ENCODE data around the gene VAT1. TPM values are rescaled to one million over a fixed set of nuclear protein-coding genes. Genes with fewer than 3 reads are reported as not detected.

VAT1 gene
- total and polyA plus RNA-seq, 2 of the 13 experiments (the other 11 are each of a cell fraction or from before 2014, with no cell fraction given) = 143 to 205 TPM

- peak; percentile 54; the same call in 1 of the 2 replicates for TF ChIP-seq KDM1A (CRISPR knock-in tag; IDR thresholded peaks at IDR 0.05)
- peak; percentile 92 for TF ChIP-seq ZNF790 (CRISPR knock-in tag; IDR thresholded peaks at IDR 0.05; ENCODE audit: borderline replicate concordance)
- TF ChIP-seq ATM (IDR thresholded peaks at IDR 0.05; ENCODE audit: borderline replicate concordance) = no peak
- no peak for TF ChIP-seq HMG20B (CRISPR knock-in tag; conservative IDR thresholded peaks at IDR 0.05)
- 0 out of 2 replicates have a peak, but pooled peaks have one; percentile 37 for TF ChIP-seq IRX3 (CRISPR knock-in tag; IDR thresholded peaks at IDR 0.05; ENCODE audit: borderline replicate concordance, low read depth)
- TF ChIP-seq RNF2 (conservative IDR thresholded peaks at IDR 0.05; ENCODE audit: low read depth) = peak; percentile 96
- no peak for TF ChIP-seq MLX (CRISPR knock-in tag; IDR thresholded peaks at IDR 0.05)
- TF ChIP-seq ZNF446 (CRISPR knock-in tag; IDR thresholded peaks at IDR 0.05) = peak; percentile 79; the same call in 1 of the 2 replicates
- TF ChIP-seq ZKSCAN5 (CRISPR knock-in tag; IDR thresholded peaks at IDR 0.05) = no peak
- no peak for TF ChIP-seq MAFF (IDR thresholded peaks at IDR 0.05; ENCODE audit: low read depth, low read length)
- peak; percentile 90 for TF ChIP-seq RAD21 (CRISPR knock-in tag; IDR thresholded peaks at IDR 0.05)
- TF ChIP-seq ZNF749 (CRISPR knock-in tag; IDR thresholded peaks at IDR 0.05; ENCODE audit: borderline replicate concordance) = peak; percentile 86; the same call in 1 of the 2 replicates
- no peak for TF ChIP-seq ZKSCAN1 (IDR thresholded peaks at IDR 0.05; ENCODE audit: low read length)
- TF ChIP-seq IRF9 (CRISPR knock-in tag; IDR thresholded peaks at IDR 0.05; ENCODE audit: borderline replicate concordance) = peak; percentile 93
- TF ChIP-seq ZNF614 (CRISPR knock-in tag; IDR thresholded peaks at IDR 0.05; ENCODE audit: borderline replicate concordance) = 0 out of 2 replicates have a peak, but pooled peaks have one; percentile 5
- TF ChIP-seq SUZ12 (IDR thresholded peaks at IDR 0.05; ENCODE audit: low read depth, low read length) = no peak
- no peak for TF ChIP-seq ZNF276 (CRISPR knock-in tag; IDR thresholded peaks at IDR 0.05; ENCODE audit: low read depth)
- TF ChIP-seq MAZ (IDR thresholded peaks at IDR 0.05; ENCODE audit: borderline replicate concordance, low read depth, low read length) = no peak
- peak; percentile 81 for TF ChIP-seq MAZ (CRISPR knock-in tag; IDR thresholded peaks at IDR 0.05; ENCODE audit: low read depth)
- peak; percentile 72; the same call in 1 of the 2 replicates for TF ChIP-seq ZNF34 (CRISPR knock-in tag; IDR thresholded peaks at IDR 0.05; ENCODE audit: borderline replicate concordance)
- TF ChIP-seq ZNF7 (CRISPR knock-in tag; IDR thresholded peaks at IDR 0.05) = no peak
- TF ChIP-seq ZNF703 (CRISPR knock-in tag; IDR thresholded peaks at IDR 0.05; ENCODE audit: borderline replicate concordance) = no peak
- TF ChIP-seq ZNF724P (CRISPR knock-in tag; IDR thresholded peaks at IDR 0.05; ENCODE audit: borderline replicate concordance) = peak; percentile 31; the same call in 1 of the 2 replicates
- TF ChIP-seq ZFX (CRISPR knock-in tag; IDR thresholded peaks at IDR 0.05; ENCODE audit: low read depth) = peak; percentile 52; the same call in 1 of the 2 replicates
- peak; percentile 86; the same call in 1 of the 2 replicates for TF ChIP-seq ZNF136 (CRISPR knock-in tag; IDR thresholded peaks at IDR 0.05; ENCODE audit: low read depth)
- peak; percentile 31; the same call in 1 of the 2 replicates for TF ChIP-seq ZNF264 (CRISPR knock-in tag; IDR thresholded peaks at IDR 0.05)
- peak; percentile 17; the same call in 1 of the 2 replicates for TF ChIP-seq RFXAP (CRISPR knock-in tag; IDR thresholded peaks at IDR 0.05; ENCODE audit: borderline replicate concordance)
- TF ChIP-seq ATF7-NPFF (CRISPR knock-in tag; IDR thresholded peaks at IDR 0.05; ENCODE audit: low read depth) = peak; percentile 94; the same call in 1 of the 2 replicates
- TF ChIP-seq CEBPB (IDR thresholded peaks at IDR 0.05; ENCODE audit: borderline replicate concordance, low read depth, low read length) = no peak
These were observed 41.3 kb downstream of the VAT1 start (continued) for GRCh38 chr17:42980766-42981397.
